ENCODE measurements around the gene NFATC2IP. TPM values are rescaled to one million over a fixed set of nuclear protein-coding genes. Genes with fewer than 3 reads are reported as not detected.

Gene NFATC2IP
- total RNA-seq, 1 experiment from 2014 or later: 58.2 TPM

GRCh38 chr16:28951410-28951943 is 740 bp downstream of the NFATC2IP start:
- POLR2A ChIA-PET: no interaction called here
- Mint-ChIP-seq H3K36me3 (ENCODE audit: insufficient read depth, unreplicated experiment) (peaks cover 40% of the 10 kb centered on the region), H3K4me3 (ENCODE audit: unreplicated experiment) (peak overlapping the region; percentile 88), H3K4me1 (ENCODE audit: low read depth, unreplicated experiment) (peaks cover 7% of the 10 kb centered on the region), H3K27me3 (ENCODE audit: insufficient read depth, unreplicated experiment) (no peaks in the 10 kb centered on the region), H3K9me3 (ENCODE audit: unreplicated experiment) (no peaks in the 10 kb centered on the region), H3K27ac (ENCODE audit: unreplicated experiment) (peak overlapping the region; percentile 92)
- CTCF ChIA-PET: no interaction called here
- no peaks in the 10 kb centered on the region for H3K4me1 ChIP-seq
- BruUV-seq (replicated peaks): no TSS peak
- intact Hi-C loops (cut with micrococcal nuclease; ENCODE audit: unreplicated experiment): no loop called here
- DNase-seq: no peak
- no peaks in the 10 kb centered on the region for H3K9me3 ChIP-seq
- no peak for TF ChIP-seq CTCF (IDR thresholded peaks at IDR 0.05; ENCODE audit: insufficient read depth in 1 of 2, low read depth in 1 of 2, low read length in 1 of 2, severe bottlenecking in 1 of 2, unreplicated experiment in 1 of 2)
- H3K4me3 ChIP-seq (ENCODE audit: low read depth, low read length): peak overlapping the region; percentile 91
- peaks cover 3% of the 10 kb centered on the region; the same call in 1 of the 2 replicates for H3K36me3 ChIP-seq (ENCODE audit: control insufficient read depth, insufficient read depth, low read length)
- H3K27me3 ChIP-seq (replicated peaks; ENCODE audit: control insufficient read depth, insufficient read depth, low read length): no peaks in the 10 kb centered on the region

GRCh38 chr16:28958216-28958615 is 7.5 kb downstream of the NFATC2IP start:
- Mint-ChIP-seq H3K36me3 (ENCODE audit: insufficient read depth, unreplicated experiment) (peaks cover 62% of the 10 kb centered on the region), H3K27me3 (ENCODE audit: insufficient read depth, unreplicated experiment) (no peaks in the 10 kb centered on the region), H3K4me3 (ENCODE audit: unreplicated experiment) (no peak overlapping the region), H3K9me3 (ENCODE audit: unreplicated experiment) (no peaks in the 10 kb centered on the region), H3K4me1 (ENCODE audit: low read depth, unreplicated experiment) (no peaks in the 10 kb centered on the region), H3K27ac (ENCODE audit: unreplicated experiment) (no peak overlapping the region)
- H3K9me3 ChIP-seq: no peaks in the 10 kb centered on the region
- no peak for TF ChIP-seq CTCF (IDR thresholded peaks at IDR 0.05; ENCODE audit: insufficient read depth in 1 of 2, low read depth in 1 of 2, low read length in 1 of 2, severe bottlenecking in 1 of 2, unreplicated experiment in 1 of 2)
- H3K4me3 ChIP-seq (ENCODE audit: low read depth, low read length): no peak overlapping the region
- intact Hi-C loops (cut with micrococcal nuclease; ENCODE audit: unreplicated experiment): no loop called here
- no peak for DNase-seq
- POLR2A ChIA-PET: no interaction called here
- no TSS peak for BruUV-seq (replicated peaks)
- H3K36me3 ChIP-seq (ENCODE audit: control insufficient read depth, insufficient read depth, low read length): peaks cover 3% of the 10 kb centered on the region; the same call in 1 of the 2 replicates
- no peaks in the 10 kb centered on the region for H3K27me3 ChIP-seq (replicated peaks; ENCODE audit: control insufficient read depth, insufficient read depth, low read length)
- CTCF ChIA-PET: no interaction called here
- no peaks in the 10 kb centered on the region for H3K4me1 ChIP-seq

GRCh38 chr16:28958836-28959235 is 8.1 kb downstream of the NFATC2IP start:
- H3K36me3 Mint-ChIP-seq (ENCODE audit: insufficient read depth, unreplicated experiment): peaks cover 68% of the 10 kb centered on the region

More at GRCh38 chr16:28958836-28959235, 8.1 kb downstream of the NFATC2IP start:
- no peak for DNase-seq
- no peaks in the 10 kb centered on the region for H3K9me3 Mint-ChIP-seq (ENCODE audit: unreplicated experiment)
- intact Hi-C loops (cut with micrococcal nuclease; ENCODE audit: unreplicated experiment): no loop called here
- Histone ChIP-seq H3K4me1 (no peaks in the 10 kb centered on the region), H3K36me3 (ENCODE audit: control insufficient read depth, insufficient read depth, low read length) (peaks cover 3% of the 10 kb centered on the region; the same call in 1 of the 2 replicates), H3K27me3 (replicated peaks; ENCODE audit: control insufficient read depth, insufficient read depth, low read length) (no peaks in the 10 kb centered on the region), H3K4me3 (ENCODE audit: low read depth, low read length) (no peak overlapping the region), H3K9me3 (no peaks in the 10 kb centered on the region)
- H3K4me1 Mint-ChIP-seq (ENCODE audit: low read depth, unreplicated experiment): no peaks in the 10 kb centered on the region
- no peak for TF ChIP-seq CTCF (IDR thresholded peaks at IDR 0.05; ENCODE audit: insufficient read depth in 1 of 2, low read depth in 1 of 2, low read length in 1 of 2, severe bottlenecking in 1 of 2, unreplicated experiment in 1 of 2)
- H3K27ac Mint-ChIP-seq (ENCODE audit: unreplicated experiment): no peak overlapping the region
- CTCF ChIA-PET: no interaction called here
- no TSS peak for BruUV-seq (replicated peaks)
- H3K4me3 Mint-ChIP-seq (ENCODE audit: unreplicated experiment): no peak overlapping the region
- POLR2A ChIA-PET: no interaction called here
- no peaks in the 10 kb centered on the region for H3K27me3 Mint-ChIP-seq (ENCODE audit: insufficient read depth, unreplicated experiment)
